BE2C (cell line): Measurements from ENCODE around the gene SEC22C.

ENCODE experiments used
- DNase-seq: peaks from one replicate; pipeline ENCODE4 v3.0.0-alpha.2; 2020
- H3K27me3 ChIP-seq: fragments of 250-450 bp; sonication (Bioruptor Pico); 2 replicates; pipeline ENCODE4 v1.5.1; 2020; ENCODE audit warnings: mild to moderate bottlenecking
- H3K36me3 ChIP-seq: fragments of 250-450 bp; sonication (Bioruptor Pico); 2 replicates; pipeline ENCODE4 v1.5.1; 2020; ENCODE audit warnings: mild to moderate bottlenecking
- H3K4me1 ChIP-seq: fragments of 250-450 bp; sonication (Bioruptor Pico); 2 replicates; pipeline ENCODE4 v1.5.1; 2020
- H3K4me3 ChIP-seq: 2 replicates; pipeline ENCODE4 v1.5.1; 2011; ENCODE audit warnings: low read depth, low read length
- H3K9me3 ChIP-seq: fragments of 250-450 bp; sonication (Bioruptor Pico); 2 replicates; pipeline ENCODE4 v1.5.1; 2020
- CTCF ChIP-seq: IDR thresholded peaks from 2 replicates; pipeline ENCODE4 v1.5.1; 2012; ENCODE audit warnings: mild to moderate bottlenecking, low read depth, low read length

Gene SEC22C

DNA sequence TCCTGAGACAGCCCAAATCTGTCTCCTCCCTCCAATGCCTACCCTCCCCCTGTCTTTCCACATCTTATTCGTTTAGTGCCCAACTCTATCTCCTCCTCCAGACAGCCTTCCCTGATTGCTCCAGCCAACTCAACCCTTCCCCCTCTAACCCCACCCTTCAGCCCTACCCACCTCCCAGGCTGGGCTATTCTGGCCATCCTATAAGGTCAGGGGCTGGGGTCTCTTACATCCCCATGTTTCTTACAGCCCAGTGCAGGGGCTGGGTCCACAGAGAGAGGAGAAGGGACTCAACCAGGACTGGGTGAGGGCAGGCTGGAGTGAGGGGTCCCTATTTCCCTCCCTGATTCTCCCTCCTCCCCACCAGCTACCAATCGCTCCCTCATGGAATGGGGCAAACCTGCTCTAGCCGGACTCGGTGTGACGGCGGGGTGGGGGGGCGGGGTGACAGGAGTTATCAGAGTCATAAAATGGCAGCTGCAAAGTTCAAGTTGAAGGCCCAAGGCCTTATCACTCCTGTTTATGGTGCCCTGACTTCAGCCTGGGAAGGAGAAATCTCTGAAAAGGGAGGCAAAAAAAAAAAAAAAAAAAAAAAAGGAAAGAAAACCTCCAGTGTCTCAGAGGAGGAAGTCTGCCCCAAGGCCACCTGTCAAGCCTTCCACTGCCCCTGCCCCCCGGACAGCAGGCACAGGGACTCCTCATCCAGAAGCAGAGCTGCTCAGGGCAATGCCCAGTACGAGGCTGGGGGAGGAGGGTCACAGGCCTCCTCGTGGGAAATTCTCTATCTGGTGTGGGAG lies 77.2 kb downstream of the SEC22C start:
- H3K4me3 ChIP-seq, result no peak overlapping the region
- no peak for DNase-seq
- peaks cover 17% of the 10 kb centered on the region for H3K27me3 ChIP-seq
- no peak for TF ChIP-seq CTCF
- no peaks in the 10 kb centered on the region for H3K9me3 ChIP-seq
- H3K36me3 ChIP-seq, result no peaks in the 10 kb centered on the region
- H3K4me1 ChIP-seq, result no peaks in the 10 kb centered on the region

GRCh38 chr3:42503957-42504333 lies 77.8 kb downstream of the SEC22C start:
- H3K4me3 ChIP-seq, result no peak overlapping the region
- TF ChIP-seq CTCF, result no peak

GRCh38 chr3:42503251-42503924 lies 78.4 kb downstream of the SEC22C start:
- no peak for TF ChIP-seq CTCF
- Histone ChIP-seq H3K4me1 (no peaks in the 10 kb centered on the region), H3K9me3 (no peaks in the 10 kb centered on the region), H3K27me3 (peaks cover 17% of the 10 kb centered on the region), H3K36me3 (no peaks in the 10 kb centered on the region), H3K4me3 (no peak overlapping the region)
- no peak for DNase-seq

More at GRCh38 chr3:42503957-42504333, 77.8 kb downstream of the SEC22C start:
- Histone ChIP-seq H3K36me3 (no peaks in the 10 kb centered on the region), H3K27me3 (peaks cover 17% of the 10 kb centered on the region), H3K9me3 (no peaks in the 10 kb centered on the region), H3K4me1 (no peaks in the 10 kb centered on the region)
- DNase-seq, result no peak

- no peaks in the 10 kb centered on the region for H3K4me1 ChIP-seq
Observed at GRCh38 chr3:42502429-42503250, 79.1 kb downstream of the SEC22C start, which contains the start of gene VIPR1. VIPR1 (plus strand) TSS chr3:42502643; CDS start chr3:42502736, 93 bp downstream.

More at GRCh38 chr3:42502429-42503250, 79.1 kb downstream of the SEC22C start, which contains the start of gene VIPR1:
- Histone ChIP-seq H3K27me3 (peaks cover 17% of the 10 kb centered on the region), H3K4me3 (peak within 1 kb of the TSS; percentile 51), H3K36me3 (no peaks in the 10 kb centered on the region), H3K9me3 (no peaks in the 10 kb centered on the region)
- no peak for TF ChIP-seq CTCF
- peak; percentile 65 for DNase-seq
